GM21367 (cell line): ENCODE measurements around the gene SIMC1.

Source experiments
- ATAC-seq: cut with Tn5 transposase; IDR thresholded peaks from one replicate; pipeline ENCODE4 v1.9.1; 2021; ENCODE audit not compliant: unreplicated experiment

SIMC1 gene

GRCh38 chr5:176387384-176387925 lies 149.2 kb downstream of the SIMC1 start:
- no peak for ATAC-seq

- no peak for ATAC-seq
Observed at GRCh38 chr5:176388003-176388443, 149.8 kb downstream of the SIMC1 start.

GRCh38 chr5:176388444-176389134 lies 150.4 kb downstream of the SIMC1 start, which contains the start of the genes HIGD2A and NOP16:
HIGD2A (plus strand) TSS chr5:176388751; CDS start chr5:176388820, 69 bp downstream.
NOP16 (minus strand) TSS chr5:176388598; CDS start chr5:176388539, 59 bp downstream.
- ATAC-seq: peak; percentile 79

- ATAC-seq: peak; percentile 21
Observed at GRCh38 chr5:176389135-176390123, 151.2 kb downstream of the SIMC1 start.

GRCh38 chr5:176391479-176391878 lies 153.3 kb downstream of the SIMC1 start:
- no peak for ATAC-seq

GRCh38 chr5:176391999-176392398 lies 153.8 kb downstream of the SIMC1 start:
- ATAC-seq: no peak

- no peak for ATAC-seq
Observed at GRCh38 chr5:176392526-176392925, 154.3 kb downstream of the SIMC1 start.

GRCh38 chr5:176394096-176394495 lies 155.9 kb downstream of the SIMC1 start:
- ATAC-seq: no peak

GRCh38 chr5:176394881-176395675 lies 156.9 kb downstream of the SIMC1 start:
- no peak for ATAC-seq
